Stimulated activated naive CD8-positive, alpha-beta T cell treated with anti-CD3 and anti-CD28 coated beads, Interleukin-15, Interleukin-2, amounts not matched to agents 100 U/mL and 50 U/mL, for 24 hours (primary cell): ENCODE measurements around the gene ARHGAP20.

Experiments
- ATAC-seq: fragments of 150-1000 bp; cut with Tn5 transposase; one replicate; pipeline ENCODE4 v1.10.0; 2021
- DNase-seq: peaks from one replicate; pipeline ENCODE4 v3.0.0; 2021

ARHGAP20 gene

DNA sequence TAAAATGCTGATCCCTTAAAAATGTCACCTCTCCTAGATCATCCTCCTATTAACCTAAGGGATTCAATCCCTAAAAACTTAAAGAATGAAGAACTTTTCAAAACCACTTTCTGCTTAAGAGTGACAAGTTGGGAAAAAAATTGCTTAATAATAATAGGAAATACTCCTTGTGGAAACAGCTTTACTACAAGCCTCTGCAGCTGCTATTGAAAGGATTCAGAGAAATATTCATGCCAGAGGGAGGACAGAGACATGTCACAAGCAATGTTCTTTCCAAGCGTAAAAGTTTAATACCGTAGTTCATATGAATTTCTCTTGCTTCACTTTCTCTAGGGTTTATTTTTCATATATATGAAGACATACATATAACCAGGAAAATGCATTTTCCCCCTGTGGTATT, 98.2 kb downstream of the ARHGAP20 start:
- ATAC-seq (no peak), DNase-seq (no peak)

DNA sequence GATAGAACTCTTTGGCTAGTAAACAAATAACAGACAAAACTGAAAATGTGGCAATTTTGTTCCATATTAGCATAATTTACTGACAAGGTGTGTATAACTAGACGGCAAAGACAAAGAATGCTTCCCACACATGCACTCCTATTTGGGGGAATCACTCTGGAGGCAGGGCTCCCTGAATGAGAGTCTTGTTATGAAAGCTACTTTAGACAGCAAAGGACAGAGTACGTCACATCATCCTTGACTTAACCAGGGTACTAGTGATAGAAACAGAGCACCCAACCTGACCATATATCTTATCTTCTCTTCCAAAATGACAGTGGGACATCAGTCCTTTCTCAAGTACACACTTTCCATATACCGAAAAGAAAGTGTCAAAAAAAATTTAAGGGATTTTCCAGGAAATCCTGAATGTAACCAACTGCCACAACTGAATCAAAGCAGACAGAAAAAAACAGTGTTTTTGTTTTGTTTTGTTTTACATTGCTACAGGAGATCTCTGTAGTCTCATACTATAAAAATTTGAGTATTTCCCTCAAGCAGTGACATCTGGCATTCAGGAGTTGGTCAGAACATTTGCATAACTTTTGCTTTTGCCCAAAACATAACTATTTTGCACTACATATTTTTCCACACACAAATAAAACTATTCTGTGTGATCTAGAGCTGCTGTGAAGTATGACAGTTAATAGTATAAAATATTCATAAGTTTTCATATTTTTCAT, 98.9 kb downstream of the ARHGAP20 start:
- no peak for DNase-seq
- no peak for ATAC-seq

DNA sequence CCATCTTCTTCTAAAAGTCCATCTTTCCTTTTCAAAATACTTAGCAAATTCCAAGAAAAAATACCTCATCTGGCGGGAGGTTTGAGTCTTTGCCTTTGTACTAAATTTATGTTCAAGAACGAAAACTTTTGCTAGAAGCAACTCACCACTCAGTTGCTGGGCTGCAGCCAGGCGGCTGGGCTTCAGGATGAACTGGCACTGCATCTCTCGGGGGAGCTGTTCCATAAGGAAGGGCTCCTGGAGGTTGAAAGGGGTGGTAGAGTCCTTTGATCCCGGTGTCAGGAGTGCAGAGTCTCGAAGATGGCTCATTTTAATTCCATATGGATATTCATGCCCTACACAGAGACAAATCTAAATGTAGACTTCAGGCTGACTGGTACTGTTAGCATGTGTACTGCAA, 105.8 kb downstream of the ARHGAP20 start:
- no peak for ATAC-seq

DNA sequence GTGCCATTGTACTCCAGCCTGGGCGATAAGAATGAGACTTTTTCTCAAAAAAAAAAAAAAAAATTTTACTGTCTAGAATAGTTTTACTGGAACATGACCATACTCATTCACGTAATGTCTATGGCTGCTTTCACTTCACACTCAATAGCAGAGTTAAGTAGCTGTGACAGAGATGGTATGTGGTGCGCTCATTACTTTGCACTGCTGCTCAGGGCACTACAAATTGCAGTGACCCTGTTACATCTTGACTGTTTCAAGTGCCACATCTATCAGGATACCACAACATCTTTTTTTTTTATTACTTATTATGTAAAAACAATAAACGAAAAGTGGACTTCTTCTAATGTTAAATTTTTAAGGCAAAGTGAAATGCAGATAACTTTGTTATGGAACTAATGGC, 110.3 kb downstream of the ARHGAP20 start:
- no peak for ATAC-seq
- no peak for DNase-seq

More for the DNA sequence above, 105.8 kb downstream of the ARHGAP20 start:
- DNase-seq: no peak

DNA sequence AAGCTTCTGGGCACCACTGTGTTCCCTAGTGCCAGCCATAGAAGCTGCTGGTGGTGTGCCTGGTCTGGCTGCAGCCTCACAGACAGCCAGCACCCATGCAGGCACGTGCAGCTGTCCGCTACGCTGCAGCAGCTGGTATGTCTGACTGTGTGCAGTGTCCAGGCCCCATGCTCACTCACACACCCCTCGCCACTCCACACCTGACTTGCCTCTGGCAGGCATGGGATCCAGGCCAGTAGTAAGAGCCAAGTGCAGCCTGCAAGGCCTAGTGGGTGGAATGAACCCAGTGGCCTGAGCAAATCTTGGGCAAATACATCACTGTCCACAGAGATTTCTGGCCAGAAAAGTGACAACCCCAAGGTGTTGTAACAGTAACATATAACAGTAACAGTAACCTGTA, 111.9 kb downstream of the ARHGAP20 start:
- ATAC-seq: no peak
- no peak for DNase-seq

DNA sequence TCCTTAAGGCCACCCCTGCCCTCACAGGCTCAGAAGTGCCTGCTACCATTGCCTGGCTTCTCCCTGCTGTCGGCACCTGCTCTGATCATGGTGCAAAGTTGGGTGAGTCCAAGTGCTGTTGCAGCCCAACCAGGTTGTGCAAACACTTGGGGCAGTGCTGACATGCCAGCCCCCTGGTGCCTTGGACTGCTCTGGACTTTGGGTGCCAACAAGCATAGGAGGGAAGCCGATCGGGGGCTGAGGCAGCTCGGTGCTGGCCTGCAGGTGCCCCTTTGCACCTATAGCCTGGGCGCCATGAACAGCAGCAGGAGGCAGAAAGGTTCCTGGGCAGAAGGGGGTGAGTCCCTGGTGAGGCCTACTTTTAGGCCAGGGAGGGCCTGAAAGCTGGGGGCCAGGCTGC, 113.0 kb downstream of the ARHGAP20 start:
- DNase-seq (no peak), ATAC-seq (no peak)

DNA sequence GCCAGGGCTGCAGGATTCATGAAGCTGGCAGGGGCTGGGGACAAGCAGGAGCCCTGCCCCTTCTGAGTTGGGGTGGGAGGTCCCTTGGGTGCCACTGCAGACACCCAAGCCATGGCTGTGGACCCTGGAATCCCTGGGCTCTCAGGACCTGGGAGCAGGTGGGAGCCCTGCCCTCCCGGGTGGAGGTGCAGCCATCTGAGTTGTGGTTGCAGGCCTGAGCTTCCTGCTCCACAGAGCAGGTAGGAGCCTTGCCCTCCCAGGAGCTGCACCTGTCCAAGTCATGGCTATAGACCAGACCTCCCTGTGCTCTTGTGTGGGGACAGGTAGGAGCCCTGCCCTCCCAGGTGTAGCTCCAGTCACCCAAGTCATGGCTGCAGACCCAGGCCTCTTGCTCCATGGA, 113.5 kb downstream of the ARHGAP20 start:
- ATAC-seq: no peak
- DNase-seq: no peak

DNA sequence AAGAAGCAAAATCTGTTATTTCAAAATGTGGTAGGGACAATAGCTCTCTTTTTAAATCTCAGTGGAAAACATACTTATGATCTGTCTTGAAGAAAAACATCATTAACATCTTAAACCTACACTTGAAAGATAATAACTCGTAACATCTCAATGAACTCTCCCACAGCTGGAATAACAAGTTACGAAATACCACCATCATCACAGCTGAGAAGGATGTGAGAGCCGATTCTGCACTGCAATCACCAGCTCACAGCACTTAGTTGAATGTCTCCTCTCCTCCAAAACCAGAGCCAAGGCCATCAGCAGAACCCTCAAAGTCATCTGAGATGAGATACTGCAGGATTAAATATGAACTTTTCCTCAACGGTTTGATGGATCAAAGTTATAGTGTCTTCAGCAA, 124.3 kb downstream of the ARHGAP20 start:
- ATAC-seq: no peak
- DNase-seq: no peak

DNA sequence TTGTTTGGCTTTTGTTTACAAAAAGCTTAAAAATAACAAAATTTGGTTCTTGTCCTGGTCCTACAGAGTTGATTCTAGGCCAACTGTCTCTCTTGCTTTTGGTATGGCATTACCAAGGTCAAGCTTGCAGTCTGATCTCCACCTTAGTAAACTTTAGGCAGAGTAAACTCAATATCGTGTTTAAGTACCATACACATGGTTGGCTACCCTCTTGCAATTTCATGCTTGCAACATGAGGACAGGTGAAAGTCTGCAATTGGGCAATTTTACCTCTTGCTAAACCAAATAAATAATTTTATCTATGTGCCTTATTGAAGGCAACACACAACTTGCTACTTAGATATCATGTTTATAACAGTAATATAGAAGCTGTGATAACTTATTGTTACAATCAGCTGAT, 125.1 kb downstream of the ARHGAP20 start:
- ATAC-seq (no peak), DNase-seq (no peak)

DNA sequence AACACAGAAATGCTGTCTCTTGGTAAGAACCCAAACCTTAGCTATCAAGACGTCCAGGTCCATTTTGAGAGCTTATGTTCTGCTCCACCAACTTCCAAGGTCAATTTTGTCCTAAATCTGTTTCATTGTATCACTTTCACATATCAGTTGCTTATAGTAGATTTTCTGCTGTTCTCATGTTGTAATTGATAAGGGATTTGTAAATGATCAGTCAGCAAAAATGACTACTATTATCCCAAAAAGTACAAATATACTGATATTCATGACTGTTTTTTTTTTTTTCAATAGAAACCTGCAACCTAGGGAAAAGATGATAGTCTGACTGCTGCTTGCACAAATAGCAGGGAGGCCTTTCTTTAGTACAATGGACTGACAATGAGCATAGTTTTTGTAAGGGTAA, 128.1 kb downstream of the ARHGAP20 start:
- DNase-seq (no peak), ATAC-seq (no peak)

DNA sequence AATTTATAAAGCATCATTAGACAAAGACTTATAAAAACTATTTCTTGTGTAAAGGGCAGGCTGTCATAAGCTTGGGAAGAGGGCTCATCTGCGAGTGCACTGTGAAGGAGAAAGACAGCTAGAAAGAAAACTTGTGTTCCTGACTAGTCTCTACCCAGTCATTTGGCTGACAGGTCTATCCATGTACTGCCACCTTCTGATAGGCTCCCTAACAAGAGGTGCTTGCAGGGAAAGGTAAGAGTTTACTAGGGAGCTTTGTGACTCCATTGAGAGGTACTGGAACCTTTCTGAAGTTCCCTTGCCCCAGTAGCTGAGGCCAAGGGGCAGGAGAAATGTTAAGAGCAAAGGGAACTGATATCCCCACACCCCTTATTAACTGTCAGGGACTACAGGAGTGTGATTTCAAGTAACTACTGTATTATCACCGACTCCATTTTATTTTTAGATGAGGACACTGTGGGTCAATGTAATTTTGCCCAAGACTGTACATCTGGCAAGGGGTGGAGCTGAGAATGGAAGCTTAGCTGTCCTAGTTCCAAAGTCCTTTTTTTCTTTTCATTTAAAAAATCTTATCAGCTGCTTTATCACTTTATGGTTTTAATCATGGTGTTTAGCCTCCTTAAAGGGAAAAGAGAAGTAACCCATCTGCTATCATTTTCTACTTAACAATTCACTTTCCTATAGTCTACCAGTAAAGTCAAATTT, 129.4 kb downstream of the ARHGAP20 start:
- no peak for ATAC-seq
- no peak for DNase-seq

DNA sequence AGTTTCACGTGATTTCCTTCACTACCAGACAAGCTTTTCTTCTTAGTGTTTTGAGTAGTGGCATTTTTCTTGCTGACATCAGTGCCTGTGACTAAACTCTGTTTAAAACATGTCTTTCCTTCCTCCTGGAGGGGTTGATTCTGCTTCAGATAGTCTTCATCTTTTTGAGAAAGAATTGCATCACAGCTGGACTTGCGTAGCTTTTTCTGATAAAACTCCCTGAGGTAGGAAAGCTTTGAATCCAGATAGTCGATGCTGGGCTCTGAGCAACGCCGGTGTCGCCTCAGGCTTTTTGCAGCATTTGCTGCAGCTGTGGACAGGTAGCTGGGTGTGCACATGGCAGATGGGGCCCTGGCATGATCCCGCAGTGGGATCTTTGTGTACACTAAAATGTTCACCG, 131.7 kb downstream of the ARHGAP20 start:
- DNase-seq: no peak
- ATAC-seq: no peak

DNA sequence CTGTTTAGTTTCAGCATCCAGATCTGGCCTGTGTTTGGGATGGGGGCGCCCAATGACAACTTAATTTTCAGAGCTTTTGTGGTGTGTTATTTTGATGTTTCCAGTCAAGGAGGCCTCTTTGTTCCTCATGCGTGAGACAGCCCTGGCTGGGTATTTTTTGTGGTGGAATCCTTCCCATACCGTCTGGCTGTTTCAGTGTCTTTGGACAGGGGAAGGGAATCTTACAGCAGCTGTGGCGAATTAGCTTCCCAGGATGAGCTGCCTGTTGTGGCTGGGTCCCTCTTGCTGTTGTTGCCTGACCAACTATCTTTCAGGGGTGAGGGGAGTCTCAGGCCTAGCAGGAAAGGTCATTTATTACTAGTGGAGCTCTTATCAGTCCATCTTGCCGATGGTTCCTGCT, 138.8 kb downstream of the ARHGAP20 start:
- no peak for ATAC-seq
- DNase-seq: no peak

DNA sequence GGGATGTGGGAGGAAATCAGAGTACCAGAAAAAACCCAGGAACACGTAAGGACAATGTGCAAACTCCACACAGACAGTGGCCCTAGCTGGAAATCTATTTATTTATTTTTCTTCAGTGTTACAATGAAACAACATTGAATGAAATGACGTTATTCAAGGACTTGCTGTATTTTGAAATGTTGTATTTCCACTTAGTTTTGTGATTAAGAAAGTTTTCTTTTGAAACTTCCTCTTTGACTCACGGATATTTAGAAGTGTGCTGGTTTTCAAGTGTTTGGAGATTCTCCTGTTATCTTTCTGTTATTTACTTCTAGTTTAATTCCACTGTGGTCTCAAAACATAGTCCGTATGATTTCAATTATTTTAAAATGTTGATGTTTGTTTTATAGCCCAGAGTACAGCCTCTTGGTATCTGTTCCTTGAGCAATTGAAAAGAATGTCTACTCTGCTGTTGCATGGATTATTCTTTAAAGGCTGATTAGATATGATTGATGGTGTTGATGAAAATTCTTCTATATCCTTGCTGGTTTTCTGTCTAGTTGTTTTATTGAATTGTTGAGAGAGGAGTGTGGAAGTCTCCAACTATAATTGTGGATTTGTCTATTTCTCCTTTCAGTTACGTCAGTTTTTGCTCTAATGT, 141.0 kb downstream of the ARHGAP20 start:
- DNase-seq: no peak

DNA sequence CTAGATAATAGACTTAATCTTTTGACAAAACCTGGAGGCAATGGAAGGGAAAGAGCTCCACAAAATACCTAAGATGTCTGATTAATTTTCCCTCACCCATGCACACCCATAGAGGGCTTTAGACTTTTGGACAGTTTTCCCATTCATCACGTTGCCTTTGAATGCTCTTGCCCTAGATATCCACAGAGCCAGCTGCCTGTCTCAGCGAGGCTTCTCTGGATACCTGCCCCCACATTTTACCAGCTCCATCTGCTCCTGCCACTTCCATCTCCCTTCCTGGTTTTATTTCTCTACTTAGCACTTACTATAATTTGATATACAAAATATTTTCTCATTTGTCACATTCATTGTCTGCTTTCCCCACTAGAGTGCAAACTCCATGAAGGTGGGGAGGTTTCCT, 145.7 kb downstream of the ARHGAP20 start:
- ATAC-seq (no peak), DNase-seq (no peak)

More for the DNA sequence above, 141.0 kb downstream of the ARHGAP20 start:
- ATAC-seq: no peak

DNA sequence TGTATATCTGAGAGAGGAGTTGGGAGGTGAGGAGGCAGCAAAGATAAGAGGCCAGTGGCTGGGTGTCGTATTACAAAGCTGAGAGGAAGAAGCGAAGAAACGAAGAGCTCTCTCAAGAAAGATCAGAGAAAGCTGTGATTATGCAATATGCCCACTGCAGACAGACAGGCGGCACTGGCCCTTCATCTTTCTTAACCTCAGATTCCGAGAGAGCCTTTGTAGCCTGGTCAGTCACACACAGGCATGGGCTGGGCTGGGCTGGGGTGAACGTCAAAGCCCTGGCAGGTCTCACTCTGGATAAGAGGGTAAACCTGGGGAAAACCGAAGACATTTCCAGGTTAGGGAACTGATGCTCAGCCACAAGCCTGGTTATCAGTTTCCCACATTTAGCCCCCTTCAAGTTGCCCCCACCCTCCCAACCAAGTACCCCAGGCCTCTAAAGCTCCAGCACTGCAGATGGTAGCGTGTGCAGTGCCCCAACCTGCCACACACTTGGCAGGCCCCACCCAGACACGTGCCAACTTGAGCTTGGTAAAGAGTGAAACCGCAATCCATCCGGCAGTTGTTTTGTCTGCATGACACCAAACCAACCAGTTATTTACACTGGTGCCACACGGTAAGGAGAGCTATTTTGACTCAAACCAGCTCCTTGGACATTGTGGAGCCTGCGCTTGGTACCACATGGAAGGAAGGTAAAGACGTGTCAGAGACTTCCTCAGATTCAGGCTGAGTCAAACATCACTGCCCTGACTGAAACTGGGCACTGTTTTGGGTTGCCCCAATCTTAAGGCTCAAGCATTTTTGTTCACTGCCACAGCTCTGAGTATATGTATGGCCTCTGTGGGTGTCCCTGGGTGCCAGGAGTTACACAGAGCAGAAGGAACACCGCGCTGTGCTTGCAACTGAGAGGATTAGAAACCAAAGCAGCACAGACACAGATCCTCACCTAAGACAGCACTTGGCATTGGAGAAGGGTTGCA, 146.6 kb downstream of the ARHGAP20 start:
- DNase-seq (no peak), ATAC-seq (no peak)

DNA sequence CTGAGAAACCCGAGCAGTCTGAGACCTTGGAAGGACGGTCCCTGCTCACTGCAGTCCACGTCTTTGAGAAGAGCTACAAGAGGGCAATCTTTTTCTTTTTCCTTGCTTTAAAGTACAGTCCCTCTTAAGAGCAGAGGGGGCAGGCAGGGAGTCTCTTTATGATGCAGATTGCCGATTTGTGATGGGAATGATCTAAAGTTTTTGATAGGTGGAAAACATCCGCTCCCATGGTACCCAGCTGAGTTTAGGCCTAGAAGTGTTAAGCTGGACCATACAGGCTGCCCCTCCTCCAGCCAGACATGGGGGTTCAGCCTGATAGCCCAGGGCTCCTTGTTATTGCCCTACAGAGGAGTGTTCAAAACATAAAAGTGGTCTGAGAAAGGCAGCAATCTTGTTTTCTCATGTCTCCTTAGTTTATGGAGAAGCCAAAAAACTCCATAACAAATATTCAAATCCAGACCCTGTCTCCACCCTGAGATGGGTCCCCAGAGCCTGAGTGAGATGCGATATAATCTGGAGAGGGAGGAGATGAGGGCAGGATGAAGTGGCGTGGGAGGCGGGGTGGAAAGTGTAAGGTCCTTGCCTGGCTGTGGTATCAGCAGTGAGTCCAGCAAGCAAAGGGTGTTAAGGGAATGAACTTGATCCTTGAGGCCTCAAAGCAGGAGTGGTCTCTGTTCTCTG, 147.4 kb downstream of the ARHGAP20 start:
- no peak for DNase-seq
- no peak for ATAC-seq

DNA sequence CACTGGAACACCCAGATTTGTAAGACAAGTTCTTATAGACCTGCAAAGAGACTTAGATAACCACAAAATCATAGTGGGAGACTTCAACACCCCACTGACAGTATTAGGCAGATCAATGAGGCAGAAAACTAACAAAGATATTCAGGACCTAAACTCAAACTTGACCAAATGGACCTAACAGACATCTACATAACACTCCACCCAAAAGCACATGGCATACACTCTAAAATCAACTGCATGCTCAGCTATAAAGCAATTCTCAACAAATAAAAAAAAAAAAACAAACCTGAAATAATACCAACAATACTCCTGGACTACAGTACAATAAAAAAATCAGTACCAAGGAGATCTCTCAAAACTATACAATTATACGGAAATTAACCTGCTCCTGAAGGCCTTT, 167.5 kb downstream of the ARHGAP20 start:
- ATAC-seq (no peak), DNase-seq (no peak)

DNA sequence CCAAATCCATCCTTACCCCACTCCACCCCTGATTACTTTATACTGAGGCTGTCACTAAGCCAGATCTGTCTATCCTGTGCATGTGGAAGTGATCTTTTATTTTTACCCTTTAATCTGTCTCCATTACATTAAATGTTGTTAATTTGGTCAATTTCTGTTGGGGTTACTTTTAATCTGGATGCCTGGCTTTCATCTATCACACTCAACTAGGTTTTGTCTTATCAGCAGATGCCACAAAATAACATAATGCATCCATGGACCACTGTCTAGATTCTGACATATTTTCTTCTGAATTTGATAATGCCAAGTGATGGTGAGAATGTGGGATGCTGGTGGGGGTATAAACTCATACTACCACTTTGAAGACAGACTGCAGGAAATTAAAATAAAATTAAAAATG, 174.1 kb downstream of the ARHGAP20 start:
- ATAC-seq: no peak
- DNase-seq: no peak

DNA sequence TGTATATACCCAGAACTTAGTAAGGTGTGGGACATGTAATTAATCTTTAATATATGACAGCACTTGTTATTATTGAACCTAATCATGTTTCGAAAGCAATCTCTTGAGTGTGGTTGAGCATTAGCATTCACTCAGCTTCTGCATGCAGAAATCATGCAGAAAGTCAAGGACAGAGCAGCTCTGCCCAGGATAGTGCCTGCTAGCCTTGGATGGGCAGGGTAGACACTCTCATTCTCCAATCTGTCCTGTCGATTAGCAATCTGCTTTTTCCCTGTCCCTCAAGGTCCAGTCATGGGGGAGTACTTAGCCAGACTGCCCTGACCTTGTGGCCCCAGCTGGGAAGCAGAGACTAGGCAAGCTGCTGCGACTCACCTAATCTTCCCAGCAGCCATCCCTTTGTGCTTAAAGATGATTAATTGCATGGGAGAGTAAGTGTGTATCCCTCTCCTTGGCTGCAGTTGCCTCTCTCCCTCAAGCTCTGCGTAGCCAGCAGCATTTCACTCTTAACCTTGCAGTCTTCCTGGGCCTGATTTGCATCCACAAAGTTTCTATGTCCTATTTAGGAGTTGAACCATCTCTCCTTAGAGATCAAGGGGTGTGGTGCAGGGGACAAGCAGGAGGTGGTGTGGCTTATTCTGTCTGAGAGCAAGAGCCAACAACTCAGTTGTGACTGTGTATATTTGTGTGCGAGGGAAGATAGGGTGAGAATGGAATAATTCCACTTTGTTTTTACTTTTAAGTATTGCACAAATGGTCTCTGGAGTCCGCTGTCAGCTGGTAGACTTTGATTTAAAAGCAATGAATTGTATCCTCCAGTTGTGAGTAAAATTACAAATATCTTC, 181.1 kb downstream of the ARHGAP20 start:
- DNase-seq: no peak
- no peak for ATAC-seq

DNA sequence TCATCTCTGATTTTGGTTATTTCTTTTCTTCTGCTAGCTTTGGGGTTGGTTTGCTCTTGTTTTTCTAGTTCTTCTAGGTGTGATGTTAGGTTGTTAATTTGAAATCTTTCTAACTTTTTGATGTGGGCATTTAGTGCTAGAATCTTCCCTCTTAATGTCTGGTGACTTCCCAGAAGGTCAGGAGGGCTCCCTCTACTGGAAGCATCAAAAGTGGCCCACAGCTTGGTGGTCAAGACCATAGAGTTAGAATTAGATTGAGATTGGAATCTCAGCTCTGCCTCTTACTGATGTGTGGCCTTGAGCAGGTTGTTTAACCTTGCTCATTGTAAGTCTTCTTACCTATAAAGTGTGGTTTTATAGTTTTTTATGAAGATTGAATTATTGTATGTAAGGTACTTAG, 183.2 kb downstream of the ARHGAP20 start:
- DNase-seq: no peak
- no peak for ATAC-seq
